Medulla oblongata (tissue), 1 donor: ENCODE results near the gene CUX1.
"Not testable (repeated sequence)": the region's sequence is repeated elsewhere in the genome, so short reads cannot be mapped to it uniquely, and the experiment has no call there.

Experiments
- DNase-seq: peaks from one replicate; pipeline ENCODE4 v3.0.0-alpha.2; 2015; ENCODE audit errors: extremely low spot score

The CUX1 gene

DNA sequence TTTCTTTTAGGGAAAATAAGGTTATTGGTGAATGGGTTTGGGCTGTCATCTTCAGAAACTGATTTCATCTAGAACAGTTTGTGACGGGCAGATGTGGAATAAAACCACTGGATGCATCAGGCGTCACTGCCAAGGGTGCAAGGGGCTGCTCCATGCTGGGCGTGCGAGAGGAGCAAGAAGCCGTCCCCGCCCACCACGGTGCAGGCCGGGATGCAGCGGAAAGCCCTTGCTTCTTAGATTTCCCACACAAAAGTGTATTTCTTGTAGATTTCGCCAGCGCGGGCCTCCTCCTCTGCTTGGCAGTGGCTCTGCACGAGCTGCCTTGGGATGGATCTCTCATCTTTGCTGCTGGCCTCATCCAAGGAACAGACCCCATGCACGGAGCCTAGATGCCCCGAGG, 189.3 kb downstream of the CUX1 start:
- no peak for DNase-seq

DNA sequence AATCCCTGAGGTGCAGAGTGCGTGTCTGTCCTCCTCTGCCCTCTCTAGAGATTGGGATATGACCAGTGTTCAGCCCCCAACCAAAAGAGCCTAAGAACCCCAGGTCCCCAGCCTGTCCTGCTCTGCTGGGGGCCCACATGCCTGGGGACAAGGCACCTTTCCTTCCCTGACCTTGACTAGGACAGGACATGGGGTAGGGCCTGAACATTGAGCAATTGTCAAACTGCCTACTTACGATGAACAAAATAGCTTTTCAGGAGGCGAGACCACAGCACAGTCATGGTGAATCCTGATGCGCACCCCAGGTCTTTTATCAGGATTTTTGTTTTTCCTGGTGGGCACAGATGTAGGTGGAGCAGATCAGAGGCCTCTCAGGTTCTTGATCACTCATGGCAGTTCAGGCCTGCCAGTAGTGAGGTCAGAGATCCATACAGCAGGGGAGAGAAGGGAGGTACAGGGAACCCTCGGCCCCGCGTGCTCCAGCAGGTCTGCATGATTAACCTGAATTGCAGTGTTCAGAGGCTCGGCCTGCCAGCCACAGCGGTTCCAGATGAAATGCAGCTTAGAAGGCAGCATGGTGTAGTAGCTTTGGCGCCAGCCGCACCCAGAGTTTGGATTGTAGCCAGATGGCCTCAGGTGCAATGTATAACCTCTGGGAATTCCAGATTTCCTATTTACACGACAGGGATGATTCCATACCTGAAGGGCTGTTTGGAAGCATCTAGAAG, 191.3 kb downstream of the CUX1 start:
- DNase-seq, result no peak

DNA sequence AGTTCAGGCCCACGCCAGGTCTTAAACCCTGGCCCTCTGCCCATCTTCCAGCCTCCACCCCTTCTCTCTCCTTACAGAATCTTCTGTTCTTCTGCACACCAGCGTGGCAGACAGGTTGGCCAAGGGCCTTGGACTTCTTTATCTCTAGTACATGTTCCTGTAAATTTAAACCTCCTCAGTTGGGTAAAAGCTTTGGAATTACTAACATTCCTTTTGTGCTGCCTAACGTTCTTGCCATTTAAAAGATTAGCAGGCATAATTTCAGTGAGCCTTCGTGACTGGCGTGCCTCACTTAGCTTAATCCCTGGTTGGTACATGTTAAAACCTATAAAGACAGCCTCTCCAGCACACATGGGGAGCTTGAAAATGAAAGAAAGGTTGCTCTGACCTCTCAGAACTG, 192.2 kb downstream of the CUX1 start:
- no peak for DNase-seq

DNA sequence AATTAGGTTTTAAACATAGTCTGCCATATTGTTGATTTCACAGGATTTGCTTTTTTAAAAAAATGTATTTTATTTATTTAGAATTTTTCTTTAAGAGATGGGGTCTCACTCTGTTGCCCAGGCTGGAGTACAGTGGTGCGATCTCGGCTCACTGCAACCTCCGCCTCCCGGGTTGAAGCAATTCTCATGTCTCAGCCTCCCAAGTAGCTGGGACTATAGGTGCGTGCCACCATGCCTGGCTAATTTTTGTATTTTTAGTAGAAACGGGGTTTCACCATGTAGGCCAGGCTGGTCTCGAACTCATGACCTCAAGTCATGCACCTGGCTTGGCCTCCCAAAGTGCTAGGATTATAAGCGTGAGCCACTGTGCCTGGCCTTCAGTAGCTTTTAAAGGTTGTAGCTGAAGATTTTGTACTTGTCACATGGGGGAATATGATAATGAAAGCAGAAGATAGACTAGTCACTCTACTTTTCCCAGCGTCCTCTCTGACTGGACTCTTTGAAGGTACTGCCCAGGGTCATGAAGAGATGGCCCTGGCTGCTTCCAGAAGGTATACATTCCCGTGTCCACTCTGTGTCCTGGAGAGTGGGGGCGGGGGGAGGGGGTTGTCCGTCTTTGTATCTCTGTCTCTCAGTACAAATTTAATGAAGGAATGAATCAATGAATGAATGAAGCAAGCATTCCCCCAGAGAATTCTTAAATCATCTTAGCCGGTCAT, 194.8 kb downstream of the CUX1 start:
- not testable (repeated sequence) for DNase-seq

DNA sequence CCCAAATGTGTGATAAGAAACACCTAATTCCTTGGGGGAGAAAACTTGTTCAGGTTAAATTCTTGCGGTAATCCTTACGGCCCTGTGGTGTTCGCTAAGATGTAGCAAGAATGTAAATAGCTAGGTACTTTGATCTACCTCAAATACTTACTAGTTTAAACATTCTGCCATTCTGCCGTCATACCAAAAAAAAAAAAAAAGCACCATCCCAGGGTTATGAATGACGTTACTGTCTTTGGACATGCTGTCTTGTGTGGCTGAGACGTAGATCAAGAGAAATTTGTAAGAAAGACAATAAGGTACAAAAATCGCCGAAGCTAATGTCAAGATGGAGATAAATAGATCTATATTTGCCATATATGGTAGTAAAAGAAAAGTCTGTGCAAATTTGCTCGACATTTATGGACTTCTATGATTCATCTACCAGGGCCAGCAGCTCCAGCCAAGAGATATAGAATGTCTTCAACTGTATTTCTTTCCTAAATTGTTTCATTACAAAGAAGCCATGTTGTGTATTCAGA, 195.6 kb downstream of the CUX1 start:
- no peak for DNase-seq

DNA sequence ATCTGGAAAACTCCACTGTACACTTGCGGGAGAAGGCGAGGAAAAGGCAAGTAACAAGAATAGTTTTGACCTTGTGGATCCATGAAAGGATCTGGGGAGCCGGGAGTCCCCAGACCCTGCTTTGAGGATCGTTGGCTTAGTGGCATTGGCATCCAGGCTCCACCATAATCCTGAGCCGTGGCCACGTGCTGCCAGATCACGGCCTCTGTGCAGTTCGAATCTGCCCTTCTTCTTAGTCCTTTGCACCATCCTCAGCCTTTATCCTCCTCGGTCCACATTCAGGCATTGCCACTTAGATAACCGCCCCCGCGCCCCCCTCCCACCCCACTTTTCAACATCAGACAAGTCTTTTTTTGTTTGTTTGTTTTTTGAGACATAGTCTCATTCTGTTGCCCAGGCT, 201.4 kb downstream of the CUX1 start:
- DNase-seq, result no peak

DNA sequence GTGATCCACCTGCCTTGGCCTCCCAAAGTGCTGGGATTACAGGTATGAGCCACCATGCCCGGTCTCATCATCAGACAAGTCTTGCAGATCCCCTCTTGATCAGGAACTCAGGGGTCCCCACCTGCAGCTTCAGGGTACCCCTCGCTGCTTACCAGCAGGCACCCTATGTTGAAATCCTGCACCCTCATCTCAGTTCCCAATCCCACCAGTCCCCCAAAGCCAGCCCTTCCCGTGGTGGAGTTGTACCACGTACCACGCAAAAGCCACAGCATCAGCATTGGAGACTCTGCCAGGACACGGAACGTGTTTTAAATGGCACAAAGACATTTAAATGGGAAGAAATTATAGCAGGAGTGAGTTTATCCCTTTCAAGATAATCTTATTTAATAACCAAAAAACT, 202.0 kb downstream of the CUX1 start:
- DNase-seq, result no peak

DNA sequence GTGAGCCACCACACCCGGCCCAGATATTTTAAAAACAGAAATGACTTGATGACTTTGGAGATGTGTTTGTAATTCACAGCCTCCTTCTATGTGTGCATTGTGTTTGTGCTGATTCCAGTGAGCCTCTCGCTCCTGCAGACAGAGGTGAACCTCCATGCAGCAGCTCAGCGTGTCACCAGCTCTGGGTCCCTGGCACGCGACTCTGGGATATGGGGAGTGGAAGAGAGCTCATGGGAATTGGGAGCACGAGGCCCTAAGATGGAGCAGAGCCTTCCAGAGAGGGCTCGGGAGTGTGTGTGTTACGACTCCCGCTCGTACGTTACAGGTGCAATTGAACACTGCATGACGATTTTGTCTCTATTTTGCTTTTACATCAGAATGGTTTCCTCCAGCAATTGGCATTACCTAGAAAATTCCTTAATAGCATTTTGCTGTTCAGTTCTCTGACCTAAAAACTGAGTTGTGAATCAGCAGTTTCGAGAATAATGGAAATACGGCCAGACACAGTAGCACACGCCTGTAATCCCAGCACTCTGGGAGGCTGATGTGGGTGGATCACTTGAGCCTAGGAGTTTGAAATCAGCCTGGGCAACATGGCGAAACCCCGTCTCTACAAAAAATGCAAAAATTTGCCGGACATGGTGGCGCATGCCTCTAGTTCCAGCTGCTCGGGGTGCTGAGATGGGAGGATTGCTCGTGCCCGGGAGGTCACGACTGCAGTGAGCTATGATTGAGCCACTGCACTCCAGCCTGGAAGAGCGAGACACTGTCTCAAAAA, 204.6 kb downstream of the CUX1 start:
- DNase-seq, result no peak

DNA sequence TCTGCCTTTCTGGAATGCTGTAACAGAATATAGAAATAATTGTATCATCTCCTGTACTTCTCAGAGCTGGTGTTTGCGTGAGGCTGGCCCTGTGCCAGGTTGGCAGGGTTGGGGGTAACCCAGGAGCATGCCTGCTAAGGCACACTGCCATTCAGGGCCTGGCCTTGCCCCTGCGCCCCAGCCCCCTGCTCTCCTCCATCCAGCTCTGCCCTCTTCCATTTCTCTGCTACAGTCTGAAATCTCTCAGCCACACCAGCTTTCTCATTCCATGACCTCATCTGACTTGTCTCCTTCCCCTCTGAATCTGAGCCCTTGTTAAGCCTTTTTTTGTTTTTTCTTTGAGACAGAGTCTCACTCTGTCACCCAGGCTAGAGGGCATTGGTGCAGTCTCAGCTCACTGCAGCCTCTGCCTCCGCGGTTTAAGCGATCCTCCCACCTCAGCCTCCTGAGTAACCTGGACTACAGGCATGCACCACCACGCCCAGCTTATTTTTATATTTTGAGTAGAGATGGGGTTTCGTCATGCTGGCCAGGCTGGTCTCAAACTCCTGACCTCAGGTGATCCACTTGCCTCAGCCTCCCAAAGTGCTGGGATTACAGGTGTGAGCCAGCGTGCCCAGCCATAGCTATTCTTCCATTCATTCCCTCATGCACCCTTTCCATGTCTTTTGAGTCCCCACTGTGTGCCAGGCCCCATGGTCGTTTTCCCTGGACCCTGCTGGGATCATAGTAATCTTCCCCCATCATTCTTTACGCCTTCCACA, 206.8 kb downstream of the CUX1 start:
- DNase-seq, result no peak

DNA sequence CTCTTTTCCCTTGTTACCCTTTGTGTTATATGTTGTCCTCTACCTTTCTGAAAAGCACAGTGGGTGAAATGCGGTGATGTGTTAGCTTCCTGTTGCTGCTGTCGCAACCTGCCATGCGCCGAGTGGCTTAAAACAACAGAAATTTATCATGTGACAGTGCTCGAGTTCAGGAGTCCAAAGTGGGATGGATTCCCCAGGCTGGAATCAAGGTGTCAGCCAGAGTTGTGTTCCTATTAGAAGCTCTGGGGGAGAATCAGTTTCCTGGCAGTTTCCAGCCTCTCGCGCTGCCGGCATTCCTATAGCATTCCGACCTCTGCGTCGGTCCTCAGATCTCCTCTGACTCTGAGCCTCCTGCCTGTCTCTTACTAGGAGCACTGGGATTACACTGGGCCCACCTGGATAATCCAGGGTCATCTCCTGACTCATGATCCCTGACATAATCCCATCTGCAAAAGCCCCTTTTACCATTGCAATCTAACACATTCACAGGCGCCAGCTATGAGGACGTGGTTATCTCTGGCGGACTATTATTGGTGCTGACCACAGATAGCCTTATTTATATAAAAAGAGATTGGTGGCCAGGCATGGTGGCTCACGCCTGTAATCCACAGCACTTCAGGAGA, 207.5 kb downstream of the CUX1 start:
- no peak for DNase-seq

DNA sequence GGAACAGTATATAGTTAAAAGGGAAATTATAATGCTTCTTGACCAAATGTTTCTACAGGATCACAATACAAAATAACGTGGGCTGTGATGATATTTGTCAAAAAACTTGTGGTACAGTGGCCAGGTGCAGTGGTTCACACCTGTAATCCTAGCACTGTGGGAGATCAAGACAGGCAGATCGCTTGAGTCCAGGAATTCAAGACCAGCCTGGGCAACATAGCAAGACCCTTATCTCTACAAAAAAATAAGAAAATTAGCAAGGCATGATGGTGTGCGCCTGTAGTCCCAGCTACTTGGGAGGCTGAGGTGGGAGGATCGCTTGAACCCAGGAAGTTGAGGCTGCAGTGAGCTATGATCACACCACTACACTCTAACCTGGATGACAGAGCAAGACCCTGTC, 208.4 kb downstream of the CUX1 start:
- DNase-seq, result not testable (repeated sequence)

DNA sequence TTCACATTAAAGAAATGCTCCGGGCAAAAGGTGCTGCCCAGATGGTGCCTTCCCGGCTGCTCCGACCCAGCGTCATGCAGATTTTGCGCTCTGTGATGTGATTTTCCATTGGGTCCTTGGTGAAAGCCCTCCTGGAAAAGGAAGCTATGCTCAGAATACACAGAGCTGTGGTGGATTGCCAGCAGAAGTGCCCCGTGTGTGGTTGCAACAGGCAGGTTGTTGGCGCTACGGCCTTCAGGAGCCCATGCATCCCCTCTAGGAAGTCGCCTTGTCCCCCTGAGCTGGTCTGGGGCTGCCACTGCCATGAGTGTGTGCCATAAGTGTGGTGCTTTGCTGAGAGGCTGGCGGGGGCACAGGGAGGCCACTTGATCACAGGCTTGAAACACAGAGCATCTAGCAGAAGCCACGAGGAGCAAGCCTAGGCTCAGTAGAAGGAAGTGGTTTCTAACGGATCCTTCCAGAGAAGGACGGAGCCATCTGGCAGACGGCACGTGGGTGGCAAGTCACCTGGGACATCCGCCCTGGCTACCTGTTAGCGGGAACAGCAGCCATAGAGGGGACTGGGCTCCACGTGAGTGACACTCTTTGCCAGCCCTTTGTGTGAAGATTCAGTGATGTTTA, 210.9 kb downstream of the CUX1 start:
- DNase-seq, result no peak

DNA sequence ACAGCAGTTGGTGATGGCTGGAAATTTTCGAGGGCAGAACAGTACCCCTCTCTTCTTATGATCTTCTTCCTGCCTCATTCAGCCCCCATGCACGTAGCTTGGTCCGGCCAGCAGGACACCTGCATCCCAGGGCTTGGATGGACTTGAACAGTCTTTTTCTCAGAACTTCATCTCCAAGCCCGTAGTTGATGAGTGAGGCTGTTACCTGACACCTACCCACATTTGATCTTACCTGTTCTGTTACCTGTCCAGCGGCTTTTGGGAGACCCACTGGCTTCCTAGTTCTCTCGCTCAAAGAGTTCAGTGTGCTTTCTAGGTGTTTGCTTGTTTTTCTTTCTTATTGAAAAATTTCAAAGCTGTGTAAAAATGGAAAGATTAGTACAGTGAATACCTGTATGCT, 212.2 kb downstream of the CUX1 start:
- DNase-seq, result no peak

DNA sequence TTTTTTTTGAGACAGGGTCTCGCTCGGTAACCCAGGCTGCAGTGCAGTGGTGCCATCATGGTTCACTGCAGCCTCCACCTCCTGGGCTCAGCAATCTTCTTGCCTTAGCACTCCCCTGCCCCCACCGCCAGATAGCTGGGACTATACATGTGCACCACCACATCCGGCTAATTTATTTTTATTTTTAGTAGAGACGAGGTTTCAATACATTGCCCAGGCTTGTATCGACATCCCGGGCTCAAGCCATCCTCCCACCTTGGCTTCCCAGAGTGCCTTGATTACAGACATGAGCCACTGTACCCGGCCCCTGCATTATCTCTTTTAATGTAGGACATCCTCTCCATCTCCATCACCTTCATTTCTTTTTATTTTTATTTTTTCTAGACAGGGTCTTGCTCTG, 213.3 kb downstream of the CUX1 start:
- DNase-seq, result no peak

DNA sequence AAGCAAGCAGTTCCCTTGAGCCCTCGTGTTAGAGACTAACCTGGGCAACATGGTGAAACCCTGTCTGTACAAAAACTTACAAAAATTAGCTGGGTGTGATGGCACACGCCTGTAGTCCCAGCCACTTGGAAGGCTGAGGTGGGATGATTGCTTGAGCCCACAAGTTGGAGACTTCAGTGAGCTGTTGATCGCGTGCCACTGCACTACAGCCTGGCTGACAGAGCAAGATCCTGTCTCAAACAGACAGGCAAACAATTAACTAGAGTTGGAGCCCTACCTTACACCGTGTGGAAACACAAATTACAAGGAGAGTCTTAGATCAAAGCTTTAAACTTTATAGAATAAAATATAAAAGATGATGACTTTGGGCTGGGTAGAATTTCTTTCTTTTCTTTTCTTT, 219.5 kb downstream of the CUX1 start:
- DNase-seq, result no peak

DNA sequence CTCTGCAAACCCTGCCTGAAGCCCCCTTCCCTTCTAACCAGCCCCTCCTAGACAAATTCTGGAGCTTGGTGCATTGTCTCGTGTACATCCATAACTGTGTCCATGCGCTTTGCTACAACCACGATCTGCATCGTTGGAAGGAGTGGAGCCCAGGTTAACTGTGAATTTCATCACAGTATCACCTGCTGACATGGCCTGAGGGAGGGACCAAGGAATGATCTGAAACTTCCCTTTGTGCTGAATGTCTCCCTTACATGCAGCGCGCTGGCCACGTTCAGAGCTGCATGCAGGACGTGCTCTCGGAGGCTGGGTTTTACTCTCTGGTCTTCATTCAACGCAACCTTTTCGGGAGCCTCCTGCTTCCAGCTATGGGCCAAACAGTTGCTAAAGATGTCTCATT, 222.3 kb downstream of the CUX1 start:
- no peak for DNase-seq

DNA sequence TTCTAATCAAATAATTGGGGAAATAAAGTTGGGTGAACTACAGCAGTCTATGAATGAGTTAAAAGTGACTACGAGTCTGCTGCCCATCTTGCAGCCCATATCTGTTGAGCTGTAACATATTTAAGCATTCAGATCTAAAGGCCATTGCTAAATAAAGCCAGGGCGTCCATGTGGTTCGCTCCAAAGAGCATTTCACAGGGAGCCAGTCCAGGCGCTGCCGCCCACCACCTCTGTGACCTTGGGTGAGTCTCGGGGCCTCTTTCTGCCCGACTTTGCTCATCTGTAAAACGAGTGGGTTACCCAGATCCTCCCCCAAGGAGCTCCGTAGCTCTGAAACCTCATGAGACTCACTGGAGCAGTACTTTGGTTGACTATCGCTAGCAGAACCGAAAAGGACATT, 223.1 kb downstream of the CUX1 start:
- DNase-seq, result no peak

DNA sequence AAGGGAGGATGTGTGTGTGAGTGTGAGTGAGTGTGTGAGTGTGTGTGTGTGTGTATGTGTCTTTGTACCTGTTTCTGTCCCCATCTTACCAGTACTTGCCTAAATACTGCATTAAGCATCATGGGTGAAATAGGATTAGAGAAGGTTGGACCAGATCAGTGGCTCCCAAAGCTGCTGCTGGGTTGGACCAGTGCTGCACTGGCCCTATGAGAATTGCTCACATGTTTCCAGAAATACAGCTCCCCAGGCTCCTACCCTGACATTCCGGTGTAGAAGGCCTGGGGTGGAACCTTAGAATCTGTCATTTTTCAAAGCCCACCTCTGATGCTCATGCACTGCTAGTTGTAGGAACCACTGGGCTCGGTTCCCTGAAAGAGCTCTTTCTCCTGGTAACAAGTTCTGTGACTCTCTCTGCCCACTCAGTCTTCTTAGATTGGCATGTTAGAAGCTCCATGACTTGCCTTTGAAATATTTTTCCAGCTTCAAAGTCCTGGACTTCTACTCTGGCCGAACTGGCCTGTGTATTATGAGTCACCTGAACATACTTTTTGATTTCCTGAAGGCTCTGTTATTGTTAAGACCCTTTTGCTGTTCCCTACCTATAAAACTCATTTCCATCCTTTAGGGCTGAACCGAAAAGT, 224.7 kb downstream of the CUX1 start:
- DNase-seq, result no peak

DNA sequence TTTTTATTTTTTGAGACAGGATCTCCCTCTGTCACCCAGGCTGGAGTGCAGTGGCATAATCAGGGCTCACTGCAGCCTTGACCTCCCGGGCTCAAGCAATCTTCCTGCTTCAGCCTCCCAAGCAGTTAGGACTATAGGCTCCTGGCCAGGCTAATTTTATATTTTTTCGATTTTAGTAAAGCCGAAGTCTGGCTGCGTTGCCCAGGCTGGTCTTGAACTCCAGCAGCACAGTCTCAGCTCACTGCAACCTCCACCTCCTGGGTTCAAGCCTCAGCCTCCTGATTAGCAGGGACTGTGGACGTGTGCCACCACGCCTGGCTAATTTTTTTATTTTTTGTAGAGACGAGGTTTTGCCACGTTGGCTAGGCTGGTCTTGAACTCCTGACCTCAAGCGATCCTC, 225.4 kb downstream of the CUX1 start:
- not testable (repeated sequence) for DNase-seq

DNA sequence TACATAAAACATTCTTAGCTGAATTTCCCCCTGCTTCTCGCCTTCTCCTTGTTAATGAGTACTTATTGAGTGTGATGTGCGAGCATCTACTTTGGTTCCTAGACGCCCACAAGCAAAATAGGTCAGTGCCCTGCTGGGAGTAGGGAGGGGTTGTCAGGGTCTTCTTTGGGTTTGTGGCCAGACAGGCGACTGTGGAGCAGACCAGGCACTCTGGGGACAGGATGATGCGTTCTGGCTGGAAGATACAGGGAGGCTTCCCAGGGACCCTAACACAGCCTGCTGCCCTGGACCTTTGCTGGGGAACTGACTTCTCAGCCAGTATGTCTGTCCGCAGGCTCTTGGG, 227.2 kb downstream of the CUX1 start:
- DNase-seq, result peak; percentile 10
